NCI-H748 treated with DMSO at 0.1 percent for 48 hours (cell line): Measurements from ENCODE around the gene CFAP410.

ENCODE experiments used
- DNase-seq: peaks from one replicate; lab custom pipeline; 2025; lab: John Stamatoyannopoulos, UW

Gene CFAP410

DNA sequence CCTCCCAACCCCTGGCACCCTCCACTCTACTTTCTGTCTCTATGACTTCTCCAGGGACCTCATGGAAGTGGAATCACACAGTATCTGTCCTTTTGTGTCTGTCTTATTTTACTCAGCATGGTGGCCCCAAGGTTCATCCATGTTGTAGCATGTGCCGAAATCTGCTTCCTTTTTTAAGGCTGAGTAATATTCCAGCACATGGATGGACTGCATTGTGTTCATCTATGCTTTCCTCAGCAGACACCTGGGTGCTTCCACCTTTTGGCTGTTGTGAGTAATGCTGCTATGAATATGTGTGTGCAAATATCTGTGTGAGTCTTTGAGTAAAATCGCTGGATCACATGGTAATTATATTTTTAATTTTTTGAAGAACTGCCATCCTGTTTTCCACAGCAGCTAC, 40.9 kb downstream of the CFAP410 start:
- DNase-seq: no peak

- DNase-seq: peak; percentile 70
These were observed 41.5 kb downstream of the CFAP410 start for GRCh38 chr21:44297525-44298290.

- no peak for DNase-seq
These were observed 42.3 kb downstream of the CFAP410 start for GRCh38 chr21:44296916-44297315.

DNA sequence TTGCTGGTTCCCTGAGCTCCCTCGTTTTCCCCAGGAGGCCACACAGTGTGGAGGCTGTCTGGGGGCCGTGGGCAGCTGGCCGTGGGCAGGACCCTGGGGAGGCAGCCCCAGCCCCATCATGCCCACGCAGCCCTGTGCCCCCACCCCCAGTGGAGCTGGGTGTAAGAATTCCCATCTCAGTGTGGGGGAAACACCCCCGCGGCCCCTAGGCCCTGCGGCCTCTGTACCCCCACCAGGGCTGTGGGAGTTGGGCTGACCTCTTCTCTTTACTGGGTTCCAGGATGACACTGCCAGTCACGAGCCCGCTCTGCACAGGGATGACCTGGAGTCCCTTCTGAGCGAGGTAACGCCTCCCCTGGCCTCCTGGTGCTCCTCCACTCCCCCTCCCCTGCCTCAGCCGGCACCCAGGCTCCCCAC, 43.1 kb downstream of the CFAP410 start:
- DNase-seq: no peak

DNA sequence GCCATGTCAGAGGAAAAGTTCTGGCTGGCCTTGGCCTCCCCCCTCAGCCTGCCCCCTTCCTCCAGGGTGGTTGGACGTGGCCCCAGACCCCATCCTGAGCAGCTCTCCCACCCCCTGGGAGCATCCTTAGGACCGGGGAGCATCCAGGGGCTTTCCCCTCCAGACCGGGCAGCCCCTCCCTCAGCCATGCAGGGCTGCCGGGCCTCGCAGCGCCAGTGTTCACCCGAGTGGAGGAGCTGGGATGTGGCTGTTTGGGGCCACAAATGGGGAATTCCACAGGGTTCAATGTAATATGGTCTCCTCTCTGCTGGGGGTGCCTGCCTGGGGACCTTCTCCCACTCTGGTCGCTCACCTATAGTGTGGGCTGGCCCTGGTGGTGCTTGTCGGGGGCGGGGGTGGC, 43.5 kb downstream of the CFAP410 start:
- DNase-seq: no peak

- DNase-seq: no peak
These were observed 44.0 kb downstream of the CFAP410 start for GRCh38 chr21:44295163-44295573.

DNA sequence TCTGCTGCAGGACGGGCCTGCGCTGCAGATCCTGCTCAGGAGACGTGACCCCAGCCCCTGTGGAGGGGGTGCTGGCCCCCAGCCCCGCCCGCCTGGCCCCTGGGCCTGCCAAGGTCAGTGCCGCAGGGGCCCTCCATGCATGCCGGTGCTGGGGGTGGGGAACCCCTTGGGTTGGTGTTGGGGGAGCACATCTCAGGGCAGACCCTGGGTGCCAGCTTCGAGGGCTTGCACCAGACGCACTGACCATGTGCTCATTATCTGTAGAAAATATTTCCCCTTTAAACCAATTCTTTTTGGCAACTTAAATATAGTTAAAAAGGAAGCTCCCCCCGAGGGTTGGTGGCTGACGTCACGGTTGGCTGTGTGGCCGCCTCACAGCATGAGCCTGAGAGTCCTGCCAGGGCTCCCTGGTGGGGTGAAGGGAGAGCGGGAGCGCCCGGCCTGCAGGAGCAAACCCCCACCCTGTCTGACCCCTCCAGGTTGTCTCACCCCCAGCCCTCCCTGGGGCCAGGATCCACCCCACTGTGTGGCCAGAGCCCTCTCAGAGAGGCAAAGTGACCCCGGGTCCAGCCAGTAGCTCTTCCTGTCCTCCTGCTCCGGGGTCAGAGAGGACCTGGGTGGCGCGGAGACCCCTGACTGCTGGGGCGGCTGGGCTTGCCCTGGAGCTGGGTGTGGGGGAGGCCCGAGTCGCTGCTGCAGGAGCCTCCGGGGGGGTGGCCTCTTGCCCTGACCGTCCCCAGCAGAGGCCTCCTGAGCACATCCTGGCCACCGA, 44.6 kb downstream of the CFAP410 start:
- DNase-seq: no peak

GRCh38 chr21:44293551-44294231, 45.5 kb downstream of the CFAP410 start:
- no peak for DNase-seq

DNA sequence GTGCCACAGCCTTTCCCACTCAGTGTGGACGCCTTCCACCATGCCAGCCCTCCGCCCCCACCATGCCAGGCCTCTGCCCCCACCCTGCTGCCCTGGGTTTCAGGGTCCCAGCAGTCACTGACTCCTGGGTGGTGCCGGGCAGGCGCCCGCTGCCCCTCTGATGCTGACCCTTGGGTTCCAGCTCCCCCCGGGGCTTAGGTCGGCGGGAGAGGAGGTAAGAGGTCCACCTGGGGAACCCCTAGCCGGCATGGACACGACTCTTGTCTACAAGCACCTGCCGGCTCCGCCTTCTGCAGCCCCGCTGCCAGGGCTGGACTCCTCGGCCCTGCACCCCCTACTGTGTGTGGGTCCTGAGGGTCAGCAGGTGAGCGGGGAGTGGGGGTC, 46.4 kb downstream of the CFAP410 start:
- DNase-seq: no peak

DNA sequence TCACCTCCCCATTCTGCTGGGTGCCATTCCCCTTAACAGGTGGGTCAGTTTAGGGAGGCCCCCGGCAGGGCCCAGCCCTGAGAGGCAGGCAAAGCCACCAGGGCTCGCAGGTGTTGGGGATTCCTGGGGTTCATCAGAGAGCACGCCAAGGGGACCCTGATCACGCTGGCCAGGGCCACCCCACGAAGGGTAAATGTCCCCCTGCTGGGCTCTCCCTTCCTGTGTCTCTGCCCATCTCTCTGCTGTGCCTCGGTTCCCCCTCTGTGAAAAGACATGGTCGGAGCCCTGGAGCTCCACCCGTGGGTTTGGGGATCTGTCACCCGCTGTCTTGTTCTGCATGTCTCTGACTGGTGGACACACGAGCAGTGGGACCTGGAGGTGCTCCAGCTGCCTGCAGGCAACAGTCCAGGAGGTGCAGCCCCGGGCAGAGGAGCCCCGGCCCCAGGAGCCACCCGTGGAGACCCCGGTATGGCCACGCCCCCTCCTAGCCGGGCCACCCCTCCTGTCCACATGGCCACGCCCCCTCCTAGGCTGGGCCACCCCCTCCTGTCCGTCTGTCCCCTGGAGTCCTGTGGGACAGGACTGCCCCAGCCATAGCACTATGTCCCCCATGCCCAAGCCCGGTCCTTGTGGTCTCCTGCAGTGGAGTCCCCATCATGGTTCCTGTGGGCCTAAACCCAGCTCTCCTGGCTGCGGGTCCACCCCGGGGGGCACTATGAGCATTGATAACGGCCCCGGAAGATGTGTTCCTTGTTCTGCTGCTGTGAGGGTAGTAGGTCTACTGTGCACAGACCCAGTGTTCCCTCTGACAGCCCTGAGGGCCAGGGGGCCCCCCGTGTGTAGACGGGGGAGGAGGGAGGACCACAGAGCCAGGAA, 47.0 kb downstream of the CFAP410 start:
- DNase-seq: no peak

DNA sequence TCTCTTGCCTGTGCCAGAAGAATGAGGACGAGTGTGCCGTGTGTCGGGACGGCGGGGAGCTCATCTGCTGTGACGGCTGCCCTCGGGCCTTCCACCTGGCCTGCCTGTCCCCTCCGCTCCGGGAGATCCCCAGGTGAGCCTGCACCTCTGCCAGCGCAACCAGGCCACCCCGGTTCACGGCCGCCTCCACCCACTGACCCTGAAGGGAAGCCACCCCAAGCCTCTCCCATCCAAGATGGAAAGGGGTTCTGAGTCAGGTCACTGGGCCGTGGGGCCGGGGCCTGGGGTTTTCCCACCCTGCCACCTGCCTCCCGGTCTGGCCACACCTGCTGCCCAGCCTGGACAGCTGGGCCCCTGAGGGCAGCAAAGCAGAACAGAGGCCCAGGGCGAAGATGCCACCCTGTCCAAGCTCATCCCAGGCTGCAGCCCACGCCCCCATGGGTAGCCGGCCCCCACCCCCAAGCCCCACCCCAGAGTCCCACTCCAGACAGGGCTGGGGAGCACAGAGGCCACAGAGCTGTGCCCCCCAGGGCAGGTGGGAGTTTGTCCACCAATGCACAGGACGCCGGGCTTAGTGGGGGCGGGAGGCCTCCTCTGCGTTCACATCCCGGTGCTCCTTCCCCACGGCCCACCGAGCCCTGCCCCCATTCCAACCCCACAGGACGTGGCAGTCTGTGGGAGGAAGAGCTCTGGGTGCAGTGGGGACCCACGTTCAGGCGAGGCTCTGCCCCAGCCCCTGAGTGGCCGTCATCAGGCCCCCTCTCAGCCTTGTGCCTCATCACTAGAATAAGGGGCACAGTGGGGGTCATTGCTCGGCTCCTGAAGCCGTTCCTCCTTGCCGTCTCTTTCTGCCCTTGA, 47.9 kb downstream of the CFAP410 start:
- no peak for DNase-seq

GRCh38 chr21:44290327-44291077, 48.7 kb downstream of the CFAP410 start:
- DNase-seq: no peak

GRCh38 chr21:44289381-44290010, 49.7 kb downstream of the CFAP410 start:
- DNase-seq: no peak

DNA sequence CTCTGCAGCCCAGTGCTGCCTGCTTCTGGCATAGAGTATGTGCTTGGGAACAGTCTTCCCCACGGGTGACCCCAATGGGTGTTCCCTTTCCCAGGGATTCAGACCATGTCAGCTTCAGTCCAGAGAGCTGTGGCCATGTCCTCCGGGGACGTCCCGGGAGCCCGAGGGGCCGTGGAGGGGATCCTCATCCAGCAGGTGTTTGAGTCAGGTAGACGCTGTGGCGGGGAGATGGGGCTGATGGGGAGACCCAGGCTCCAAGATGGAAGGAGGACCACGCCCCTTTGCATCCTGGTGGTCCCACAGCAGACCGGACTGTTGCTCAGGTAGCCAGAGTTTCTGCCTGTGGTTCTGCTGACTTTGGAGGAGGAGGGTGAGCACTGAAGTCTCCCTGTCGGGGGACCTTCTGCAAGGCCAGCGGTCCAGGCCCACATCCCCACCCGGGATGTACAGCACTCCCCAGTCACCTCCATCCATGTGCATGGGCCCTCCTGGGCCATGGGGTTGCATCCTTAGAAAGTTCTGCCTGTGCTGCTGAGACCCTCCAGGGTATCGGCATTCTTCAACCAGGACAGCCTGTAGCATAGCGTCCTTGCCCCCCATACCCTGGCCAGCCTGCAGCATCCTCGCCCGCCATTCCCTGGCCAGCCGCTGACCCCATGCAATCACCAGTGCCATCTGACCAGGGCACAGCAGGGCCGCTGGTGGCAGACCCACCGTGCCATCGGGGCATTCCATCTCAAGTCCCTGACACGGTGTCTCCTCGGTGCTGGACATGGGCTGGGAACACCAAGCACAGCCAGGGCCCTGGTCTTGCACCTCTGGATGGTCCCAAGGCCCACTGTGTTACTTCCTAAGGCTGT, 50.7 kb downstream of the CFAP410 start:
- no peak for DNase-seq

- DNase-seq: no peak
These were observed 52.2 kb downstream of the CFAP410 start for GRCh38 chr21:44286716-44287632.

GRCh38 chr21:44286086-44286715, 53.0 kb downstream of the CFAP410 start:
- DNase-seq: no peak
